Measurements from ENCODE around the gene TMED3.

GRCh38 chr15:79299841-79300235 lies 11.1 kb upstream of the TMED3 start:
- TF ChIP-seq CTCF (IDR thresholded peaks at IDR 0.05), result no peak
- TF ChIP-seq EZH2 (IDR thresholded peaks at IDR 0.05; ENCODE audit: borderline replicate concordance, insufficient read depth, low read depth, low read length, poor library complexity, severe bottlenecking), result no peak

All from B cell (primary cell).